Activated naive CD8-positive, alpha-beta T cell treated with anti-CD3 and anti-CD28 coated beads, Interleukin-2, amount 10 ng/mL, durations not matched to agents 7 days and 5 days (primary cell): ENCODE measurements around the gene ADCY5. TPM values are rescaled to one million over a fixed set of nuclear protein-coding genes. Genes with fewer than 3 reads are reported as not detected.
A peak's percentile ranks its signal among the peaks of the same experiment; 100 is the strongest.

Source experiments
- ATAC-seq: fragments of 150-1000 bp; cut with Tn5 transposase; one replicate; pipeline ENCODE4 v1.10.0; 2021; ENCODE audit warnings: low read depth, moderate library complexity
- POLR2A ChIA-PET: fragments of 350-600 bp; sonication (Branson Sonifier 250); formaldehyde crosslinking; loops from one replicate; lab custom pipeline; 2021; ENCODE audit warnings: antibody characterized with exemption; lab: Charles Lee
- DNase-seq: peaks from one replicate; pipeline ENCODE4 v3.0.0; 2021
- H3K27ac Mint-ChIP-seq: one replicate; pipeline ENCODE4 v1.8.0; 2022; ENCODE audit warnings: mild to moderate bottlenecking, mixed read lengths
- H3K27me3 Mint-ChIP-seq: one replicate; pipeline ENCODE4 v1.8.0; 2022; ENCODE audit warnings: mild to moderate bottlenecking, moderate library complexity, mixed read lengths
- H3K36me3 Mint-ChIP-seq: one replicate; pipeline ENCODE4 v1.8.0; 2021; ENCODE audit warnings: mild to moderate bottlenecking, mixed read lengths
- H3K4me1 Mint-ChIP-seq: one replicate; pipeline ENCODE4 v1.8.0; 2021; ENCODE audit warnings: mixed read lengths
- H3K4me3 Mint-ChIP-seq: one replicate; pipeline ENCODE4 v1.8.0; 2022; ENCODE audit warnings: mild to moderate bottlenecking, moderate library complexity, mixed read lengths
- H3K9me3 Mint-ChIP-seq: one replicate; pipeline ENCODE4 v1.8.0; 2021; ENCODE audit warnings: mixed read lengths
- total RNA-seq, 2 experiments: library from RNA; stranded (reverse); gene quantifications; one replicate each; pipeline ENCODE4 v1.2.3, GENCODE V29; 2021

ADCY5 gene
- total RNA-seq, 2 experiments from 2014 or later, result not detected

- DNase-seq, result no peak
- H3K36me3 Mint-ChIP-seq, result no peaks in the 10 kb centered on the region
- H3K27ac Mint-ChIP-seq, result no peak overlapping the region
- no peak for ATAC-seq
- peaks cover 19% of the 10 kb centered on the region for H3K27me3 Mint-ChIP-seq
- POLR2A ChIA-PET, result no interaction called here
- H3K9me3 Mint-ChIP-seq, result no peaks in the 10 kb centered on the region
- no peak overlapping the region for H3K4me3 Mint-ChIP-seq
- peaks cover 3% of the 10 kb centered on the region for H3K4me1 Mint-ChIP-seq
Observed at GRCh38 chr3:123478314-123478713, 29.4 kb upstream of the ADCY5 start.

GRCh38 chr3:123476967-123477750, 28.3 kb upstream of the ADCY5 start:
- Mint-ChIP-seq H3K27ac (no peak overlapping the region), H3K27me3 (peaks cover 21% of the 10 kb centered on the region), H3K4me3 (no peak overlapping the region), H3K9me3 (no peaks in the 10 kb centered on the region), H3K36me3 (no peaks in the 10 kb centered on the region), H3K4me1 (peaks cover 3% of the 10 kb centered on the region)
- DNase-seq (no peak), ATAC-seq (no peak)
- POLR2A ChIA-PET, result no interaction called here

- no peak for DNase-seq
- H3K27ac Mint-ChIP-seq, result no peak overlapping the region
- H3K36me3 Mint-ChIP-seq, result no peaks in the 10 kb centered on the region
- no peaks in the 10 kb centered on the region for H3K9me3 Mint-ChIP-seq
- H3K27me3 Mint-ChIP-seq, result peaks cover 24% of the 10 kb centered on the region
- POLR2A ChIA-PET, result no interaction called here
- H3K4me1 Mint-ChIP-seq, result peaks cover 3% of the 10 kb centered on the region
- ATAC-seq, result no peak
- H3K4me3 Mint-ChIP-seq, result no peak overlapping the region
Observed at GRCh38 chr3:123475786-123476185, 26.9 kb upstream of the ADCY5 start.

DNA sequence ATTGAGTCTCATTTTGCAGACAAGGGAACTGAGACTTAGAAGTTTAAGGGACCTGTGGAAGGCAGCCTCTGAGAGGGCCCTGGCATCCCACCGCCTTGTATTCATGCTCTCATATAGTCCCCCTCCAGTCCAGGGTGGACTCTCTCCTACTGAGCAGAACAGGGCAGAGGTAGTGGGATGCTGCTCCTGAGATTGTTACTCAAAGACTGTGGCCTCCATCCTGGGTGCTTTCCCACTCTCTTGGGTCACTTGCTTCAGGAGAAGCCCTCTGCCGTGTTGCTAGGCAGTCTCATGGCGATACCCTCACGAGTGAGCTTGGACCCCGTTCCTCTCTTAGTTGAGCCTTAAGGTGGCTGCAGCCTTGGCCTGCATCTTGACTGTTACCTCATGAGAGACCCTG, 22.2 kb upstream of the ADCY5 start:
- POLR2A ChIA-PET, result no interaction called here
- Mint-ChIP-seq H3K36me3 (no peaks in the 10 kb centered on the region), H3K27ac (no peak overlapping the region), H3K4me3 (no peak overlapping the region), H3K9me3 (no peaks in the 10 kb centered on the region), H3K27me3 (peaks cover 13% of the 10 kb centered on the region), H3K4me1 (peaks cover 3% of the 10 kb centered on the region)
- ATAC-seq (no peak), DNase-seq (no peak)

- H3K4me3 Mint-ChIP-seq, result no peak overlapping the region
Observed at GRCh38 chr3:123469323-123469995, 20.6 kb upstream of the ADCY5 start.

DNA sequence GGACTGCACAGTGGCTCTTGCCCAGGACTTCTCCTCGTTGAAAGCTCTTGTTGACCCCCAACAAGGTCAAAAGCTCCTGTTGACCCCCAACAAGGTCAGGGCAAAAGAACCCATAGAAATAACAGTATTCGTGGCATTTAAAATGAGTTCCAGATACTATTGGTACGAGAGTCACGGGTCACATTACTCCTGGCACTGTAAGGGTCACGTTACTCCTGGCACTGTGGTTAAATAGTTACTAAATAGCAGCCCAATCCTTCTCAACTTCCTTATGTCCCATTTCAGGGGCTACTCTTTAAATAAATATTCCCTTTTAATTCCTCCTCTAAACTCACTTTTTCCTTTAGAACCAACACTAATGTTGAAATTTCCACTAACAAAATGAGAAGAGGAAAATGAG, 18.2 kb upstream of the ADCY5 start:
- POLR2A ChIA-PET, result no interaction called here
- Mint-ChIP-seq H3K4me3 (no peak overlapping the region), H3K4me1 (no peaks in the 10 kb centered on the region), H3K27ac (no peak overlapping the region), H3K27me3 (peaks cover 17% of the 10 kb centered on the region), H3K9me3 (no peaks in the 10 kb centered on the region), H3K36me3 (no peaks in the 10 kb centered on the region)
- ATAC-seq, result no peak
- no peak for DNase-seq

More at GRCh38 chr3:123469323-123469995, 20.6 kb upstream of the ADCY5 start:
- Mint-ChIP-seq H3K4me1 (no peaks in the 10 kb centered on the region), H3K36me3 (no peaks in the 10 kb centered on the region), H3K27ac (no peak overlapping the region), H3K9me3 (no peaks in the 10 kb centered on the region), H3K27me3 (peaks cover 11% of the 10 kb centered on the region)
- ATAC-seq, result no peak
- no peak for DNase-seq
- POLR2A ChIA-PET, result no interaction called here

- Mint-ChIP-seq H3K36me3 (no peaks in the 10 kb centered on the region), H3K27ac (no peak overlapping the region), H3K27me3 (peaks cover 25% of the 10 kb centered on the region), H3K4me3 (no peak overlapping the region), H3K9me3 (no peaks in the 10 kb centered on the region), H3K4me1 (no peaks in the 10 kb centered on the region)
- ATAC-seq (no peak), DNase-seq (no peak)
- POLR2A ChIA-PET, result no interaction called here
Observed at GRCh38 chr3:123464211-123464610, 15.3 kb upstream of the ADCY5 start.

GRCh38 chr3:123459862-123460261, 11.0 kb upstream of the ADCY5 start:
- no peak for DNase-seq
- H3K27ac Mint-ChIP-seq, result no peak overlapping the region
- H3K4me3 Mint-ChIP-seq, result no peak overlapping the region
- H3K27me3 Mint-ChIP-seq, result peaks cover 23% of the 10 kb centered on the region
- POLR2A ChIA-PET, result no interaction called here
- H3K4me1 Mint-ChIP-seq, result no peaks in the 10 kb centered on the region
- H3K9me3 Mint-ChIP-seq, result no peaks in the 10 kb centered on the region
- no peak for ATAC-seq
- H3K36me3 Mint-ChIP-seq, result no peaks in the 10 kb centered on the region

- DNase-seq, result no peak
- Mint-ChIP-seq H3K9me3 (no peaks in the 10 kb centered on the region), H3K4me3 (no peak overlapping the region), H3K27ac (no peak overlapping the region), H3K4me1 (no peaks in the 10 kb centered on the region), H3K27me3 (peaks cover 31% of the 10 kb centered on the region), H3K36me3 (no peaks in the 10 kb centered on the region)
- no peak for ATAC-seq
- POLR2A ChIA-PET, result no interaction called here
Observed at GRCh38 chr3:123458255-123458654, 9.4 kb upstream of the ADCY5 start.

GRCh38 chr3:123457841-123458240, 9.0 kb upstream of the ADCY5 start:
- DNase-seq, result no peak
- Mint-ChIP-seq H3K9me3 (no peaks in the 10 kb centered on the region), H3K27me3 (peaks cover 30% of the 10 kb centered on the region), H3K27ac (no peak overlapping the region), H3K4me1 (no peaks in the 10 kb centered on the region), H3K36me3 (no peaks in the 10 kb centered on the region), H3K4me3 (no peak overlapping the region)
- no peak for ATAC-seq
- POLR2A ChIA-PET, result no interaction called here

DNA sequence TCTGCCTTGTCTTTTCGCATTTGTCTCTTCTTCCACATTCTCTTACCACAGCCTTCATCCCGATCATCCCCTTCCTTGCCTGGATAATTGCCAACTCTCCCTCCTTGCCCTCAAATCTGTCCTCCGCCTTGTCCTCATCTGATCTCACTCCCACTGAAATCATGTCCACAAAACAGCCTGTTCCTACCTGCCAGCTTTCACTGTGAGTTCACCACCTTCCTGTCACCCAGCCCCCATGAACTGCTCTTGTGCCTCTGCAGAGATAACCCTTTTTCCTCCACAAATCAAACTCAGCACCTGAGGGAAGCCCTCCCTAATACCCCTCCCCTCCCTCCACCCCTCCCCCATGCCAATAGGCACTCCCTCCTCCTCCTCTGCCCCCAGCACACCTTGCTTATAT, 4.8 kb upstream of the ADCY5 start:
- no peaks in the 10 kb centered on the region for H3K36me3 Mint-ChIP-seq
- POLR2A ChIA-PET, result no interaction called here
- ATAC-seq (no peak), DNase-seq (no peak)
- H3K9me3 Mint-ChIP-seq, result no peaks in the 10 kb centered on the region
- H3K4me3 Mint-ChIP-seq, result no peak overlapping the region
- H3K27ac Mint-ChIP-seq, result no peak overlapping the region
- H3K4me1 Mint-ChIP-seq, result no peaks in the 10 kb centered on the region
- peaks cover 46% of the 10 kb centered on the region for H3K27me3 Mint-ChIP-seq

- peaks cover 52% of the 10 kb centered on the region for H3K27me3 Mint-ChIP-seq
- no peaks in the 10 kb centered on the region for H3K4me1 Mint-ChIP-seq
- H3K27ac Mint-ChIP-seq, result no peak overlapping the region
- no peaks in the 10 kb centered on the region for H3K36me3 Mint-ChIP-seq
- POLR2A ChIA-PET, result no interaction called here
- no peaks in the 10 kb centered on the region for H3K9me3 Mint-ChIP-seq
- ATAC-seq (no peak), DNase-seq (no peak)
- H3K4me3 Mint-ChIP-seq, result no peak overlapping the region
Observed at GRCh38 chr3:123451186-123451585, 2.3 kb upstream of the ADCY5 start.

- ATAC-seq, result no peak
- H3K27ac Mint-ChIP-seq, result no peak overlapping the region
- POLR2A ChIA-PET, result no interaction called here
- no peaks in the 10 kb centered on the region for H3K9me3 Mint-ChIP-seq
- peaks cover 62% of the 10 kb centered on the region for H3K27me3 Mint-ChIP-seq
- DNase-seq, result no peak
- no peaks in the 10 kb centered on the region for H3K36me3 Mint-ChIP-seq
- H3K4me3 Mint-ChIP-seq, result peak overlapping the region; percentile 37
- H3K4me1 Mint-ChIP-seq, result no peaks in the 10 kb centered on the region
Observed at GRCh38 chr3:123449997-123450604, 1.2 kb upstream of the ADCY5 start.
